Neuronal stem cell (in vitro differentiated cells): Measurements from ENCODE around the gene IMP3.

Source experiments
- DNase-seq: peaks from one replicate; pipeline ENCODE4 v3.0.0-alpha.2; 2013; ENCODE audit warnings: low spot score
- H2AFZ ChIP-seq: one replicate; pipeline ENCODE4 v1.6.1; 2013; ENCODE audit warnings: mild to moderate bottlenecking, low read length, inconsistent platforms
- H2AK5ac ChIP-seq: 2 replicates; pipeline ENCODE4 v1.6.1; 2013; ENCODE audit warnings: low read depth, mild to moderate bottlenecking, inconsistent platforms, low read length, moderate library complexity, mixed read lengths
- H2BK120ac ChIP-seq: 2 replicates; pipeline ENCODE4 v1.6.1; 2013; ENCODE audit warnings: low read depth, mild to moderate bottlenecking, inconsistent platforms, low read length, moderate library complexity, mixed read lengths
- H2BK12ac ChIP-seq: one replicate; pipeline ENCODE4 v1.6.1; 2013; ENCODE audit warnings: low read length, inconsistent platforms
- H2BK15ac ChIP-seq: 2 replicates; pipeline ENCODE4 v1.6.1; 2013; ENCODE audit warnings: mild to moderate bottlenecking, low read length, inconsistent platforms, mixed read lengths
- H2BK5ac ChIP-seq: one replicate; pipeline ENCODE4 v1.6.1; 2013; ENCODE audit warnings: inconsistent platforms, mild to moderate bottlenecking, low read length, moderate library complexity
- H3K14ac ChIP-seq: one replicate; pipeline ENCODE4 v1.6.1; 2013; ENCODE audit warnings: low read length, inconsistent platforms
- H3K18ac ChIP-seq: 2 replicates; pipeline ENCODE4 v1.6.1; 2013; ENCODE audit warnings: low read length, inconsistent platforms
- H3K23ac ChIP-seq: 2 replicates; pipeline ENCODE4 v1.6.1; 2013; ENCODE audit warnings: low read depth, mild to moderate bottlenecking, mixed read lengths, low read length, inconsistent platforms; ENCODE audit not compliant: poor library complexity
- H3K27ac ChIP-seq: replicated peaks from 3 replicates; pipeline ENCODE4 v1.5.1; 2013; ENCODE audit warnings: low read length, inconsistent platforms
- H3K27me3 ChIP-seq, 3 experiments: 2 replicates each; pipeline ENCODE4 v1.6.1; 2013; ENCODE audit warnings: low read length in 3 of 3, mild to moderate bottlenecking in 2 of 3, inconsistent platforms in 1 of 3, low read depth in 1 of 3, mixed read lengths in 1 of 3, moderate library complexity in 1 of 3; ENCODE audit not compliant: control insufficient read depth in 3 of 3, insufficient read depth in 3 of 3
- H3K36me3 ChIP-seq, 2 donors: replicated peaks in 1 of 2; 2 replicates each; pipeline ENCODE4 v1.6.1; 2013; ENCODE audit warnings: low read length in 2 of 2; ENCODE audit not compliant: control insufficient read depth in 2 of 2, insufficient read depth in 2 of 2
- H3K4ac ChIP-seq: 2 replicates; pipeline ENCODE4 v1.6.1; 2013; ENCODE audit warnings: inconsistent platforms, mild to moderate bottlenecking, low read length, moderate library complexity
- H3K4me1 ChIP-seq, 2 donors: 1 replicate in 1 of 2; 2 replicates in 1 of 2; pipeline ENCODE4 v1.6.1; 2013; ENCODE audit warnings: low read length in 2 of 2, low read depth in 1 of 2; ENCODE audit not compliant: control insufficient read depth in 2 of 2, insufficient read depth in 1 of 2
- H3K4me2 ChIP-seq: one replicate; pipeline ENCODE4 v1.6.1; 2013; ENCODE audit warnings: mild to moderate bottlenecking, low read length, inconsistent platforms; ENCODE audit not compliant: insufficient read depth, poor library complexity, severe bottlenecking
- H3K4me3 ChIP-seq, 2 donors: 2 replicates each; pipeline ENCODE4 v1.5.1; 2013; ENCODE audit warnings: low read length in 2 of 2, mild to moderate bottlenecking in 2 of 2, inconsistent platforms in 1 of 2, moderate library complexity in 1 of 2
- H3K79me1 ChIP-seq: one replicate; pipeline ENCODE4 v1.6.1; 2013; ENCODE audit warnings: low read depth, mild to moderate bottlenecking, inconsistent platforms, low read length, moderate library complexity
- H3K9ac ChIP-seq: one replicate; pipeline ENCODE4 v1.6.1; 2013; ENCODE audit warnings: mild to moderate bottlenecking, low read depth, low read length, inconsistent platforms; ENCODE audit not compliant: poor library complexity
- H3K9me3 ChIP-seq, 2 donors: replicated peaks in 1 of 2; 2 replicates each; pipeline versions ENCODE3 to v1.6.1; 2013; ENCODE audit warnings: low read length in 2 of 2, mild to moderate bottlenecking in 2 of 2, inconsistent platforms in 1 of 2, low read depth in 1 of 2, mixed read lengths in 1 of 2, moderate library complexity in 1 of 2; ENCODE audit not compliant: control insufficient read depth in 2 of 2, insufficient read depth in 1 of 2
- H4K8ac ChIP-seq: one replicate; pipeline ENCODE4 v1.6.1; 2013; ENCODE audit warnings: low read depth, mild to moderate bottlenecking, inconsistent platforms, low read length, moderate library complexity
- H4K91ac ChIP-seq: one replicate; pipeline ENCODE4 v1.6.1; 2013; ENCODE audit warnings: low read length, low read depth, mild to moderate bottlenecking, inconsistent platforms; ENCODE audit not compliant: poor library complexity
- WGBS, 2 donors: extraction: QIAGEN DNeasy Blood & Tissue Kit; methylation state at CpG; one replicate each; pipeline ENCODE4 v1.1.7; 2013; ENCODE audit warnings: missing lambda C conversion rate in 2 of 2, mixed read lengths in 1 of 2; ENCODE audit not compliant: insufficient read length in 2 of 2, insufficient replicate concordance in 1 of 2; ENCODE audit errors: extremely low coverage in 2 of 2; 5-methylcytosine and 5-hydroxymethylcytosine counted together

Gene IMP3

GRCh38 chr15:75662823-75663519 lies 22.9 kb upstream of the IMP3 start:
- no CpG with 5 or more reads among the region's 9 CpGs for WGBS, 2 donors
- H3K9me3 ChIP-seq: peaks cover 0 to 2% of the 10 kb centered on the region in 2 donors

DNA sequence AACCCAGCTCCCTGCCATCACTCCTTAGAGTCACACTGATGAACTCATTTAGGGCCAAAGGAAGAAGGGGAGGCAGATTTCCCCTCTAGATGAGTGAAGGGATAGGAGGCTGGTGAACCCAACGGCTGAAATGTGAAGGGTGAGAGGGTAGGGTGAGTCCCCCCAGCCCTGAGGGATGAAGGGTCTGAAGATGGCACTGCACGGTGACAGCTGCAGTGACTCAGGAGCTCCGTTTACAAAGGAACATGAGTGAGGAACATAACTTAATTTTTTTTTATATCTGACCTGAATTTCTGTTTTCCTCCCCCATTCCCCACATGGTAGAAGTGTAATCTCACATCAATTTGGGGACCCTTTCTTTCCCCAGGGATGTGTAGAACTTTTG lies 21.7 kb upstream of the IMP3 start:
- H3K9ac ChIP-seq: peak overlapping the region; percentile 30
- no peak overlapping the region for H2BK120ac ChIP-seq
- H2BK12ac ChIP-seq: no peak overlapping the region
- no peak overlapping the region for H2BK5ac ChIP-seq
- DNase-seq: no peak
- no peak overlapping the region for H3K27ac ChIP-seq
- H3K18ac ChIP-seq: no peak overlapping the region
- peaks cover 20 to 41% of the 10 kb centered on the region in 2 donors for H3K36me3 ChIP-seq
- no peaks in the 10 kb centered on the region for H3K27me3 ChIP-seq
- H3K23ac ChIP-seq: no peak overlapping the region
- peaks cover 0 to 2% of the 10 kb centered on the region in 2 donors for H3K9me3 ChIP-seq
- H3K79me1 ChIP-seq: peaks cover 10% of the 10 kb centered on the region
- peaks cover 0 to 8% of the 10 kb centered on the region in 2 donors for H3K4me1 ChIP-seq
- H2BK15ac ChIP-seq: no peak overlapping the region
- no peak overlapping the region for H3K14ac ChIP-seq
- no peak overlapping the region for H3K4ac ChIP-seq
- WGBS, 2 donors: no CpG with 5 or more reads among the region's 3 CpGs
- H2AK5ac ChIP-seq: no peak overlapping the region
- H3K4me3 ChIP-seq: no peak overlapping the region
- H3K4me2 ChIP-seq: no peak overlapping the region
- H2AFZ ChIP-seq: no peak overlapping the region
- H4K91ac ChIP-seq: no peak overlapping the region
- H4K8ac ChIP-seq: no peak overlapping the region

More at GRCh38 chr15:75662823-75663519, 22.9 kb upstream of the IMP3 start:
- Histone ChIP-seq H3K14ac (no peak overlapping the region), H4K91ac (no peak overlapping the region), H2AFZ (no peak overlapping the region), H3K18ac (no peak overlapping the region), H3K4me1 (peaks cover 0 to 9% of the 10 kb centered on the region in 2 donors), H4K8ac (no peak overlapping the region), H2BK15ac (no peak overlapping the region), H2BK12ac (no peak overlapping the region), H3K79me1 (peaks cover 12% of the 10 kb centered on the region), H2AK5ac (no peak overlapping the region), H3K36me3 (peaks cover 12 to 29% of the 10 kb centered on the region in 2 donors), H2BK5ac (no peak overlapping the region), H3K9ac (no peak overlapping the region), H3K27ac (no peak overlapping the region), H3K23ac (no peak overlapping the region), H3K4me2 (no peak overlapping the region), H3K4ac (no peak overlapping the region), H2BK120ac (no peak overlapping the region), H3K4me3 (no peak overlapping the region), H3K27me3 (no peaks in the 10 kb centered on the region)
- no peak for DNase-seq

DNA sequence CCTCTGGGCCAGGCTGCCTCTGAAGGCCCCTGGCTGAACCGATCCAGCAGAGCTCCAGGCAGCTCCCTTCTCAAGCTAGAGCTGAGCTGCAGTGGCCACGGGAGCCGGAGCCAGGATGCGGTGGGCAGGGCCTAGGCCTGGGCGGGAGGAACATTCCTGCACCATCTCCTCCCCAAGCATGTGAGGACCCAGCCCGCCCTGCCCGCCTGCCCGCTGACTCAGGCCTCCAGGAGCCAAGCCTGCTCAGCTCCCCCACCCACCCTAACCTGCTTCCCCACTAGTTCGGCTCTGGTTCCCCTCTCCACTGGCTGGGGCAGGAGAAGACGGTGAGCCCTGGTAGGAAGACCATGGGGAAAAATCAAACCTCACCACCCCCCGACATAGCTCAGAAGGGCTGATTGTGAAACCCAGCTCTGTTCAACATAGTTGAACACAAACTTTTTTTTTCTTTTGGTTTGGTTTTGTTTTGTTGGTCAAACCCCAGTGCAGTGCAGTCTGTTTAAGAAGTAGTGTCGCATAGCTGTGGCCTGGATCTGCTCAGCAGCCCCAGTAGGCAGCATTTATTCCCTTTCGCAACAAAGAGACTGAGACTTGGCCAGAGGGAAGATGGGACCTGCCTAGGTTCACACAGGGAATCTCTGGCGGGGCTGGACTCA lies 21.2 kb upstream of the IMP3 start:
- no peaks in the 10 kb centered on the region for H3K9me3 ChIP-seq
- H3K23ac ChIP-seq: no peak overlapping the region
- H2BK5ac ChIP-seq: peak overlapping the region; percentile 53
- H2BK12ac ChIP-seq: no peak overlapping the region
- no peak overlapping the region for H2BK120ac ChIP-seq
- H3K79me1 ChIP-seq: peaks cover 7% of the 10 kb centered on the region
- peak overlapping the region; percentile 30 for H3K9ac ChIP-seq
- peaks cover 20 to 46% of the 10 kb centered on the region in 2 donors for H3K36me3 ChIP-seq
- no peak for DNase-seq
- WGBS, 2 donors: no CpG with 5 or more reads among the region's 14 CpGs
- H4K91ac ChIP-seq: peak overlapping the region; percentile 24
- H3K4me3 ChIP-seq: no peak overlapping the region
- H3K4ac ChIP-seq: no peak overlapping the region
- no peaks in the 10 kb centered on the region for H3K27me3 ChIP-seq
- no peak overlapping the region for H2AFZ ChIP-seq
- no peak overlapping the region for H2BK15ac ChIP-seq
- no peak overlapping the region for H4K8ac ChIP-seq
- no peak overlapping the region for H2AK5ac ChIP-seq
- H3K4me2 ChIP-seq: no peak overlapping the region
- H3K4me1 ChIP-seq: peaks cover 0 to 7% of the 10 kb centered on the region in 2 donors
- peak overlapping the region; percentile 11 for H3K18ac ChIP-seq
- no peak overlapping the region for H3K27ac ChIP-seq
- H3K14ac ChIP-seq: no peak overlapping the region

DNA sequence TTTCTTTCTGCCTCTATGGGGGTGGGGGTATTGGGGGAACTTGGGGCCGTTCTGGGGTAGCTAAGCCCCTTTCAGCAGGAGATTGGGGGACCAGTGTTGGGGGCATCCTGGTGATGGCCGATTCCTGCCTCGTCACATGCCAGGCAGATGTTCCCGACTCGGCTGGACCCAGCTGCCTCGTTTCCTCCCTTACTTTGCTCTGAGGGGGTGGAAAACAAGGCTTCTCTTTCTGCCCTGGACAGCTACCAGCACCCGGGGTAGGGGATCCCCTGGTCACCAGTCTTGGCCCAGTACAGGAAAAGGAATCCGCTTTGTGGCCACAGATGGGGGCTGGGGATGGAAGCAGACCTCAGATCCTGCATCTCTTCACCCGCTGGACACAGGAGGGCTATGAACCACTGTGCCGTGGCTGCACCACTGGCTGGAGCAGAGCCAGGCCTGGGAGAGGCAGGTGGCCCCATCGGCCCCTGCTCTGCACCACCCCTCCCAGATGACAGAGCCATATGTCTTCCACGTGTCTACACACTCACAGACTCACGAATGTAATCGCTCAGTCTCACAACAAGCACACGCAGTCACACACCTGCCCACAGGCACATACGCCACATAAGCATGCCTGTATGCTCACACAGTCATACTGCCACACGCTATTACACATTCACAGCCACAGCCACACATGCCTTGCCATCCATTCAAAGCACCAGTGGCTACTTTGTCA lies 20.1 kb upstream of the IMP3 start:
- Histone ChIP-seq H2BK15ac (no peak overlapping the region), H3K27me3 (no peaks in the 10 kb centered on the region), H2AFZ (no peak overlapping the region), H4K8ac (no peak overlapping the region), H3K4me3 (no peak overlapping the region), H3K4me1 (peaks cover 0 to 7% of the 10 kb centered on the region in 2 donors), H2BK120ac (no peak overlapping the region), H3K14ac (peak overlapping the region; percentile 71), H3K9me3 (no peaks in the 10 kb centered on the region), H2BK12ac (no peak overlapping the region), H3K4me2 (no peak overlapping the region), H3K9ac (no peak overlapping the region), H3K27ac (no peak overlapping the region), H2BK5ac (no peak overlapping the region), H3K36me3 (peaks cover 23 to 58% of the 10 kb centered on the region in 2 donors), H3K4ac (no peak overlapping the region), H3K23ac (peak overlapping the region; percentile 96), H3K18ac (peak overlapping the region; percentile 71), H4K91ac (no peak overlapping the region), H3K79me1 (peaks cover 7% of the 10 kb centered on the region), H2AK5ac (no peak overlapping the region)
- WGBS, 2 donors: no CpG with 5 or more reads among the region's 17 CpGs
- DNase-seq: no peak
